GM23338 (cell line): ENCODE results near the gene ANO6.

ENCODE experiments used
- EZH2 ChIP-seq: fragments of 200-600 bp; sonication (generic); IDR thresholded peaks from one replicate; pipeline ENCODE4 v1.8.0; 2017; ENCODE audit warnings: antibody characterized with exemption, mild to moderate bottlenecking, low read depth; ENCODE audit not compliant: unreplicated experiment
- POLR2AphosphoS5 ChIP-seq: IDR thresholded peaks from 2 replicates; pipeline ENCODE4 v1.6.1; 2016; ENCODE audit warnings: antibody characterized with exemption, low read depth
- TF ChIP-seq, protein P1 (sequence below), 2 experiments: fragments of 200-600 bp in 1 of 2; sonication (generic) in 1 of 2; conservative IDR thresholded peaks; 2 replicates each; pipeline versions ENCODE4 v1.5.1 to v1.6.1; 2016 to 2017; ENCODE audit warnings: antibody characterized with exemption in 2 of 2, low read depth in 2 of 2, mild to moderate bottlenecking in 2 of 2, moderate library complexity in 1 of 2
- TF ChIP-seq, protein P2 (sequence below): IDR thresholded peaks from one replicate; pipeline ENCODE4 v1.6.1; 2018; ENCODE audit warnings: antibody characterized with exemption; ENCODE audit not compliant: unreplicated experiment

DNA sequence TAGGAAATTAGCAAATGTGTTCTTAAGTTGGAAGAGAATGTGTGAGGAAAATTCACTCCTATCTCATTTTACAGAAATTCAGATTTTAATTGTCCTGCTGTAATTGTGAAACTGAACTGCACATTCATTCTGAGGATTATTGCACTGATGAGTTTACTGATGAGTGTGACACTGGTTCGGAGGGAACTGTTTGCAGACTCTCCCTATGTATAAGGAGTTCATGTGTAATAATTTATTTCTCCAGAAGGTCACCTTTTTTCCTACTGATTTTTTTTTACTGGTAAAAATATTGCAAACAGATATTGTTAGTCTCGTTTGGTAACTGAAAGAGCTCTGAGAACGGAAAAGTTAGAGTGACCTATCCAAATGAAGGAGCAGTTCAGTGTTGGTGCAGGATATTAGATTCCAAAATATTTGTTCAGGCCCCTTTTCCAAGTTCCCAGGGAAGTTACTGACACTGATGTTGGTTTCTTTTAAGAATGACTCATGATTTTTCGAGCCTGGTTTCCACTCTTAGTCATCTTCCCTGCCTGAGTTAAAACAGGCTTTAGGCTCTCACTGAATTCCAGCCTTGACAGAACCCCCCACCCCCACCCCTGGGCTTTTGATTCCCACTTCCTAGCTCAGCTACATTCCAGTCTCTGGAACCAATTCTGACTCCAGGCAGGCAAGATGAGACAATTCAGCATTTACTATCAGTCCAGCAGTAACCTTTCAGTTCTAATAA, 18.4 kb downstream of the ANO6 start:
- TF ChIP-seq EZH2 (no peak), POLR2AphosphoS5 (no peak)
- TF ChIP-seq, protein P1, sequence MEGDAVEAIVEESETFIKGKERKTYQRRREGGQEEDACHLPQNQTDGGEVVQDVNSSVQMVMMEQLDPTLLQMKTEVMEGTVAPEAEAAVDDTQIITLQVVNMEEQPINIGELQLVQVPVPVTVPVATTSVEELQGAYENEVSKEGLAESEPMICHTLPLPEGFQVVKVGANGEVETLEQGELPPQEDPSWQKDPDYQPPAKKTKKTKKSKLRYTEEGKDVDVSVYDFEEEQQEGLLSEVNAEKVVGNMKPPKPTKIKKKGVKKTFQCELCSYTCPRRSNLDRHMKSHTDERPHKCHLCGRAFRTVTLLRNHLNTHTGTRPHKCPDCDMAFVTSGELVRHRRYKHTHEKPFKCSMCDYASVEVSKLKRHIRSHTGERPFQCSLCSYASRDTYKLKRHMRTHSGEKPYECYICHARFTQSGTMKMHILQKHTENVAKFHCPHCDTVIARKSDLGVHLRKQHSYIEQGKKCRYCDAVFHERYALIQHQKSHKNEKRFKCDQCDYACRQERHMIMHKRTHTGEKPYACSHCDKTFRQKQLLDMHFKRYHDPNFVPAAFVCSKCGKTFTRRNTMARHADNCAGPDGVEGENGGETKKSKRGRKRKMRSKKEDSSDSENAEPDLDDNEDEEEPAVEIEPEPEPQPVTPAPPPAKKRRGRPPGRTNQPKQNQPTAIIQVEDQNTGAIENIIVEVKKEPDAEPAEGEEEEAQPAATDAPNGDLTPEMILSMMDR (conservative IDR thresholded peaks at IDR 0.05; ENCODE audit: low read depth in 2 of 2), result no peak
- TF ChIP-seq, protein P2, sequence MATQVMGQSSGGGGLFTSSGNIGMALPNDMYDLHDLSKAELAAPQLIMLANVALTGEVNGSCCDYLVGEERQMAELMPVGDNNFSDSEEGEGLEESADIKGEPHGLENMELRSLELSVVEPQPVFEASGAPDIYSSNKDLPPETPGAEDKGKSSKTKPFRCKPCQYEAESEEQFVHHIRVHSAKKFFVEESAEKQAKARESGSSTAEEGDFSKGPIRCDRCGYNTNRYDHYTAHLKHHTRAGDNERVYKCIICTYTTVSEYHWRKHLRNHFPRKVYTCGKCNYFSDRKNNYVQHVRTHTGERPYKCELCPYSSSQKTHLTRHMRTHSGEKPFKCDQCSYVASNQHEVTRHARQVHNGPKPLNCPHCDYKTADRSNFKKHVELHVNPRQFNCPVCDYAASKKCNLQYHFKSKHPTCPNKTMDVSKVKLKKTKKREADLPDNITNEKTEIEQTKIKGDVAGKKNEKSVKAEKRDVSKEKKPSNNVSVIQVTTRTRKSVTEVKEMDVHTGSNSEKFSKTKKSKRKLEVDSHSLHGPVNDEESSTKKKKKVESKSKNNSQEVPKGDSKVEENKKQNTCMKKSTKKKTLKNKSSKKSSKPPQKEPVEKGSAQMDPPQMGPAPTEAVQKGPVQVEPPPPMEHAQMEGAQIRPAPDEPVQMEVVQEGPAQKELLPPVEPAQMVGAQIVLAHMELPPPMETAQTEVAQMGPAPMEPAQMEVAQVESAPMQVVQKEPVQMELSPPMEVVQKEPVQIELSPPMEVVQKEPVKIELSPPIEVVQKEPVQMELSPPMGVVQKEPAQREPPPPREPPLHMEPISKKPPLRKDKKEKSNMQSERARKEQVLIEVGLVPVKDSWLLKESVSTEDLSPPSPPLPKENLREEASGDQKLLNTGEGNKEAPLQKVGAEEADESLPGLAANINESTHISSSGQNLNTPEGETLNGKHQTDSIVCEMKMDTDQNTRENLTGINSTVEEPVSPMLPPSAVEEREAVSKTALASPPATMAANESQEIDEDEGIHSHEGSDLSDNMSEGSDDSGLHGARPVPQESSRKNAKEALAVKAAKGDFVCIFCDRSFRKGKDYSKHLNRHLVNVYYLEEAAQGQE, result no peak
